NCI-H2081 (cell line): ENCODE results near the gene TMTC4.

Experiments
- DNase-seq, 2 experiments: peaks; one replicate each; lab custom pipeline; 2025; lab: John Stamatoyannopoulos, UW

TMTC4 gene

DNA sequence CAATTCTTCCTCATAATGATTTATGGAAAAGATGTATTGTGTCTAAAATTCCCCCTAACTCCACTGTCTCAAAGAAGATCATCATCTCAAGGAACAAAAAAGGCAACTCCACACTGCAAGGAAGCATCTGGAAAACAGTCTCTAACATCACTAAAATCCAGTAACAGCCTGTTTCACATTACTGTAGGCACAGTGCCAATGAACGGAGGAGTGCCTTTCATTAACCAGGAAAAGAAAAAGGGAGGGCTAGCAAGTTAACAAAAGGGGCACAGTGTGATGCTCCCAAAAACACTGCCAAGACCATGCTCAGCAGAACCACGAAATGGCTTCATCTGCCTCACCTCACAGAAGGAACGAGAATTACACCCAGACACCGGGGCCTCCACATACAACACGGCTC lies 8.5 kb downstream of the TMTC4 start:
- peak; percentile 50 to 79 for DNase-seq

DNA sequence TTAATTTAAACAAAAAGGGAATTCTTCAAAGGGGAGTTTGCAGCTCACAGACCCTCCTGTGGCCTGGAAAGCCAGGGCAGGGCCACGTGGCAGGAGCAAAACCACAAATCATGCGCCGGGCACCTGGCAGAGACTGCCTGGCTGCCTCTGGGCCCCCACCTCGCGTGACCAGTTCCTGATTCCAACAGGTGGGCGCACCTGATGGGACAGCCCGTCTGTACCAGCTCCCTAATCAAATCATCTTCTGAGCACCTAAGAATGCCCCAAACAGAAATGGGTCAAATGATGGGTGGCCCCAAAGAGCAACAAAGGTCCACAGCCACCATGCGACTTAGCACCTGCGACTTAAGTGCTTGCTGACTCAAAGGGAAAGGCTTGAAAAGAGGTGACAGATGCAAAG lies 9.2 kb downstream of the TMTC4 start:
- DNase-seq, result no peak

DNA sequence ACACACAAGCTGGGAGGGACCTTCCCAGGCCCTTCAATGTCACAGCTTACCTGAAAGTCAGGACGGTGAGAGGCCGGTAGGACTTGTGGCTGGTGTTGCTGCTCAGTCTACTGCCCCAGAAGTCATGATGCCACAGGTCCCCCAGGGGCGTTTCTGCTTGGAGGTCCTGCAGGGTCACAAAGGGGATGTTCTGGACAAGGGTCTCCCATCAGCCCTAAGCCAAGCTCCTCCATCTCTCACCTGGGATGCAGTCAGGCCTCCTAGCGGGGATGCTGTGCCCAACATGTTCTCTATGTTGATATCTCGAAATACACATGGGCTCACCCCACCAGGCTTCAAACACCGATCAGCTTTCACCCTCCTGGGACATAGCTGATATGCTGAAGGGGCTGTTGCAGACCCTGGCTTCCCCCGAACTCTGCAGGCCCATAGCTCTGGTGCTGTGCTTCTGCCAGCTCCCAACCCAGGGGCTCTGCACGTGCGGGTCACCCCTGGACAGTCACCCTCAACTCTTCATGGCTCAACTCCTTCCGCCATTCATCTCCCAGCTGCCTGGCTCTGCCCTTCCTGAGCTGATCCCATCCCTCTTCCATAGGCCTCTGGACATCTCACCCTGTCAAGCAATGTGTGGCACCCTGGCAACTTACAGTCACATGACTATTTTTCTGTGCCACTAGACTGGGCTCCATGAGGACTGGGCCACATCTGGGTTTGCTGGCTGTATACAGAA lies 10.3 kb downstream of the TMTC4 start:
- no peak for DNase-seq

DNA sequence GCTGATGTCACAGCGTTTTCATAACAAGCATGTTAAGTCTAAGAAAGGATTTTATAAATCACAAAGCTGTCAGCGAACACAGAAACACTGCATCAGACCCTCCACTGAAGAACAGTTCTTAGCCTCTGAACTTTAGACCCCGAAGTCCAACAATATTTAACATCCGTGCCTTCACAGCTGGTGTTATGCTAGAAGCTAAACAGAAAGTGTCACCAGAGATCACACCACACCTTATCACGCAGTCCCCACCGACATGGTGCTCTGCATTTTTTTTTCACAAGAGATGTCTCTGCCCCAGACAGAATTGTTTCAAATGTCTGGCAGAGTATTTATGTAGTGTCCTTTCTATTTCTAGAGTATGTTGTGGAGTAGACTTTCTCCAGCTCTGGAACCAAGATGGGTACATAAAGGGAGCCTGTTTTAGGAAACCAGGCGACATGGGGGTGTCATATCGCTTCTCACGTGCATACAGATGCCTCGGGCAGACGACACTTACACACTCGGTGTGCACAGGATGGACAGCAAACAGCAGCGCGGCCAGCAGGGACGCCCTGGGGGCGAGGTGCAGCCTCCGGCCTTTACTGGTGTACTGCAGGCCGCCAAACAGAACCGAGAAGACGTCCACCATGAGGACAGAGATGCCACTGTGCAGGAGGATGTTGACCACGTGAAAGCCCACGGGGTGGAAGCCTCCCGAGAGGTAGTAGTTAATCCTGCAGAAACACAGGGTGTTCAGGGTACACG lies 12.0 kb downstream of the TMTC4 start:
- DNase-seq, result no peak

DNA sequence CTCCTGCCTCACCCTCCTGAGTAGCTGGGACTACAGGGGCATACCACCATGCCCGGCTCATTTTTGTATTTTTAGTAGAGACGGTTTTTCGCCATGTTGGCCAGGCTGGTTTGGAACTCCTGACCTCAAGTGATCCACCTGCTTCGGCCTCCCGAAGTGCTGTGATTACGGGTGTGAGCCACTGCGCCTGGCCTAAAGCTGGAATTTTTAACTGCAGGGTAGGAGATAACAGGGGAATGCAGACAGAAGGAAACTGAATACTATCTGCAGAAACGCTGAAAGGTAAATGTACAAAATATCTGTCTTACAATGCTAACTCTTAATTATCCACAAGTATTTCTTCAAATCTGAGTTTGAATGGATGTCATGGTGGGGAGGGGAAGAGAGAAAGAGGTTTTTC lies 13.8 kb downstream of the TMTC4 start:
- no peak for DNase-seq

DNA sequence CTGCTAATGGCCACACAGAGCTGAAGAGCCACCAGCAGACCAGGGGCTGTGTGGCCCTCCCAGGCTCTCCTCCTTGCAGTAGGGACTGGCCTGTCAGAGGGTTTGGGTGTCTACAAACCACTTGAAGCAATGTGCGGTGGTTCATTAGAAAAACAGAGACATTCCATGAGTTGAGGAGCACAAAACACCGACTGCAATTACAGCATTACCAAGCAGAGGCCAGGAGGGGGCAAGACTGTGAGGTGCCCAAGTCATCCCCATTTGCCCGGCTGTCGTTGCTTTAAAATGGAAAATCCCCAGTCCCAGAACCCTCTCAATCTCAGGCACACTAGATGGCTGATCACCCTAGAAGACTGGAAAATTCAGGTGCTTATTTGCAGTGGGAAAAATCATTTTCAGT lies 15.0 kb downstream of the TMTC4 start:
- DNase-seq, result no peak

DNA sequence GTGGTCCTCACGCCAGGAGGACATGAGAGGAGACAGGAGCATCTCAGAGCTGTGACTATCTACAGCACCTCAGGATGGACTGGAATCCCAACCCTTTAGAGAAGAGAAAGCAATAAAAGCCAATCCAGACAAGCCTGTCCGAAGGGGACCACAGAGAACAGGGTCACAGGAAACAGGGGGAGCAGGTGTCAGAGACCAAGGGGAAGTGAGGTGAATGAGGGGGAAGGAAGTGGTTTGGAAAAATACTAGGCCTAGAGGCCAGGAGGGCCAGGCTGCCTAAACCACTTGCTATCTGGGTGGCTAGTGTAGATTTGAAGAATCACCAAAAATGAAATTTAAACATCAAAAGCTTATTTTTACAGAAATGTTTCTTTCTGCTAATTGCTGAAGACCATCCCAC lies 16.2 kb downstream of the TMTC4 start:
- DNase-seq, result no peak

DNA sequence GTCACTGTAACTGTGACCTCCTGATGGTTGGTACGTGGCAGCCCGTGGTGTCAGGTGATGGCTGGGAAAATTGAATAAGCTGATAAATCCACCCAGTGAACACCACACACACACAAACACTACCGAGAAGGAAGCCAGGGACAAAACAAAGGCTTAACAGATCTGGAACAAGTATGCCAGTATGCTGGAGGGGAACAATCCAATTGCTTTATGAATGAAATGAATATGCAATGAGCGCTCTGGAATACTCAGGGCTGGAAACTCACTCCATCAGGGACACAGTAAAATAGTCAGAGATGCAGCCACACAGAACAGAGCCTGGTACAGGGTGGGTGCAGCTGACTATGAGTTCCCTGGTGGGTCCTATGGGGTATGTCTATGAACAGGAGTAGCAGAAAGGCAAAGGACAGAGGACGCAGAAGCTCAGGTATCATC lies 16.7 kb downstream of the TMTC4 start:
- no peak for DNase-seq

DNA sequence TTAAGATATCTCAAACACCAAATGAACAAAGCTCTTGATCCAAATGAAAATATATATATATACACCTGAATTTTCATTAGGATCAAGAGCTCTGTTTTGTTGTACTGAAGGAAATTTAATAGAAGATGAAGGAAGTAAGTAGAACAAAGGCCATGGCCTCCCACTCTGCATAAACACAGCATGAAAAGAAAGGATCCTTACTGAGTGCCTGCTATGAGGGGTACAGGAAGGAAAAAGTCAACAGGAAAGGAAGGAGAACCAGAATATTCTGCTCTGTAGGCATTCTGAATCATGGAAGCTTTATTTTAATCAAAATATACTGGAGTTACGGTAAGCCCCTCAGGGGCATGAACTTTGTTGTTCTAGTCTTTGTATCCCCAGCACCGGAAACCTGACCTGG lies 22.1 kb downstream of the TMTC4 start:
- no peak for DNase-seq

DNA sequence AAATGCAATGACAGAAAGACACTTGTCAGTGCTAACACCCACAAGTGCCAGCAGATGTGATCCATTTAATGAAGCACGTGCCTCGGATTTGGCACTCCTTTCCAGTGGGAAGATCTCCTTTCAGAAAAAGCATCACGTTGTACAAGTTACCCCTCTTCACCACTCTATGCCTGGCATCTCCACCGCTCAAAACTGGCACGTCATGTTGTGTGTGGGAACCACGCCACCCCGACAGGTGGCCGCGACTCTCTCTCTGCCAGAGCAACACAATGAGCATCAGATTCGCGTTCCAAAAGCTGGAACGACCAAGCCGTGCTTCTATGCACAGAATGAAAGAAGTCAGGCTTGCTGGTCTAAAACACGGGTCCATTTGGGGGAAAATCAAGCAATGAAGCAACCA lies 24.3 kb downstream of the TMTC4 start:
- DNase-seq, result peak; percentile 61 to 84

DNA sequence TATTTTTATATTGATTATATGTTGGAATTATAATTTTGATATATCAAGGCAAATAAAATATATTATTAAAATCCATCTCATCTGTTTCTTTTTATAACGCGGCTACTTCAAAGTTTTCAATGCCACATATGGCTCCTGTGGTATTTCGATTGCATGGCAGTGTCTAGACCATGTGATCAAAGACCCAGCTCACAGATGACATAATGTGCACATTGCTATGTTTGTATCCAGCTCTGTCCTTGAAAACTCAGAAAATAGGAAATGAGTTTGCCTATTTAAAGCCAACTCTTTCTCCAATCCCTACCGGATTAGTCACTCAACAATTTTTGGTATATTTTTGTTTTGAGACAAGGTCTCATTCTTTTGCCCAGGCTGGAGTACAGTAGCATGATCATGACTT lies 26.2 kb downstream of the TMTC4 start:
- no peak for DNase-seq

DNA sequence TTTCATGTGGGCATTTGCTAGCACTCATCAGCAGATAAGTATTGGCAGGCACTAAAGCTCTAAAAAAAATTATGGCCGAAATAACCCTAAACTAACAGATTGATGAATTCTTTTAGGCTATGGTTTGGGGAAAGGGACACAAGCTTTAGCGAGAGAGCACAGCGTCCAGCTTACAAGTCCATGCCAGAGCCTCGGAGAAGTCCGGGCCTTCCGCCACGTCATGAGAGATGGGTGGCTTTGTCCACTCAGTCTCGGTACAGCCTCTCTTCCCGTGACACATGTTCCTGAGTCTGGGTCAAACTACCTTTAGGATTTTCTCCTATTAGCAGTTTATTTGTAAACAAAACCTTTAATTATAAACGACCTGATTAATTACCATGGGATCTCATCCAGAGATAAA lies 27.7 kb downstream of the TMTC4 start:
- no peak for DNase-seq

DNA sequence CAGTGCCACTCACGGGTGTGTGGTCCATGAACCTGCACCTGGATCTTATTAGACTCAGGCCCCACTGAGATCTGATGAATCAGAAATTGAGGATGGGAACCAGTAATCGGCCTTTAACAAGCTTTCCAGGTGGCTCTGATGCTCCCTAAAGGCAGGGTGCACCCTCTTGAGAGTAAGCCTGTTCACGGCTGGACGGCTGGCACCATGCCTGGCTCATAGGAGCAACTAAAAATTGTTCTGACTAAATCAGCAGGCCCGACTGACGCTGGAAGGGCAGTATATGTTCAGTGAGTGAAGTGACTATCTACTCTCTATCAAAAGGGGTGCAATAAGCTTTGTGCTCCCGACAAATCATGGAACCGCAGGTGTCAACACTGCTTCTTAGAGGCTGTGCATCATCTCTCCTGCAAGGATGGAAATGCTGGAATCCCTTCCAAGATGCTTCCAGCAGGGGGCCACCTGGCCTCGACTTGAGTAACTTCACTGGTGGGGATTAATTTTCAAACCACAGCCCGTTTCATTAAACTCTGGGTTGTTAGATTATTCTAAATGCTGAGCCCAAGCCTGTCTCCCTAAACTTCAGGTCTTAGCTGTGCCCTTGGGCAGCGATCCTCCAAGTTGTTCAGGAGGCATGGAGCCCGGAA lies 28.4 kb downstream of the TMTC4 start:
- peak; percentile 70 to 89 for DNase-seq

DNA sequence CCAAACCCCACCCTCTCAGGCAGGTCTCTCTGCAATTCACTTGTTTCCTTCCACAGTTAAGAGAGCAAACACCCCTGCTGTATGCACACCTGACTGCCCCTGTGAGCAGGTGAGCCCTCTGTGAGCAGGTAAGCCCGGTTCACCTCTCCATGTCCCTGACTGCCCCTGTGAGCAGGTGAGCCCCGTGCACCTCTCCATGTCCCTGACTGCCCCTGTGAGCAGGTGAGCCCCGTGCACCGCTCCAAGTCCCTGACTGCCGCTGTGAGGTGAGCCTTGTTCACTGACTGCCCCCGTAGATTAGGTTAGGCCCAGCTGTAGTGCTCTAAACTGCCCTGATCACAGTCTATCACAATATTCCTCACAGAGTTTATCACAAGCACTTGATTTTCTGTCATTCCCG lies 29.2 kb downstream of the TMTC4 start:
- peak; percentile 85 to 95 for DNase-seq

DNA sequence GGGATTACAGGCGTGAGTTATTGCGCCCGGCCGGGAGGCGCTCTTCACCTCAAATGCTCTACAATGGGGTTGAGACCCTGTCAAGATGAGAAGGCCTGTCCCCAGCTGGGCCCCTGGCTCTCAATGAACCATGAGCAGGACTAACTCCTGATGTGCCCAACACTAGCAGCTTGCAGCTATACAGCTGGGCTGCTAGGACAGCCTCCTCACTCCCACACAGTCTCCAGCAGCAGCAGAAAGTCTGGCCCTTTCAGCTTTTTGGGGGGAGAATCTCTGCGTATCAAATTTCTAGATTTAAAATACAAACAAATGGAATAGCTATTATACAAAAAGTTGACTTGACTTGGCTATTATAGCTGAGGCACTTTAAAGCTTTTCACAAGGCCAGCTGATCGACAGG lies 30.2 kb downstream of the TMTC4 start:
- peak; percentile 11 to 34 for DNase-seq

DNA sequence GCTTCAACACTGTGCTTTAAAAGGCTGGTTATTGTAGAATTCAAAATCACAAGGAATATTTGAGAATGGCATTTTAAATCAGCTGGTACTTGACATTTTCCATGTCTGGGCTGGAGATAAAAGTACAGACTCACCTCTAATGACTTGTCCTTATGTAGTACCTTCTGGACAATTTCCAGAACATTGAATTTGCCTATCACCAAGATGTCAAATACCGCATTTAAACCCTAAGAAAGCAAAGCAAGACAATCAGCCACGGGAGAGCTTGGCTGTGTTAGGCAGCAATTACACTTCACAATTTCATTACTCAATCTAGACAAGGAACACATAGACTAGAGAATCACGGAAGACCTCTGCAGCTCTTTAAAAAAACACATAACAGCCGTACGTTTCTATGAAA lies 36.8 kb downstream of the TMTC4 start:
- DNase-seq, result peak in 1 of 2 experiments; percentile 31

DNA sequence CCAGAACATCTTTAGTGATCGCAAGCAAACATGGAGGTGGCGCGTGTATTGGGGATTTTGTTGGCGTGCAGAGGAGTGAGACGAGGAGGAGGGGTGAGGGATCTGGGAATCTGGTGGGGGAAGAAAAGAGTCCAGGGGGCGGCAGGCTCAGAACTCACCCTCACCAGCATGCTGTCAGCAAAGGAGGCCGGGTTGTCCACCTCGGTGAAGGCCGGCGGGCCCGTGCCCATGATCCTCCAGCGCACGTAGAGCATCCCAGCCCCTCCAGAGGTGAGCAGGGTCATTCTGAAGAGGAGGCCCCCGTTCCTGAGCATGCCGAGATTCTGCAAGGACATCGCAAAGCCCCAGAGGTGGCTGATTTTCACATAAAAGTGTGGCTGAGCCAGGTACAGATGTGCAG lies 37.2 kb downstream of the TMTC4 start:
- no peak for DNase-seq

DNA sequence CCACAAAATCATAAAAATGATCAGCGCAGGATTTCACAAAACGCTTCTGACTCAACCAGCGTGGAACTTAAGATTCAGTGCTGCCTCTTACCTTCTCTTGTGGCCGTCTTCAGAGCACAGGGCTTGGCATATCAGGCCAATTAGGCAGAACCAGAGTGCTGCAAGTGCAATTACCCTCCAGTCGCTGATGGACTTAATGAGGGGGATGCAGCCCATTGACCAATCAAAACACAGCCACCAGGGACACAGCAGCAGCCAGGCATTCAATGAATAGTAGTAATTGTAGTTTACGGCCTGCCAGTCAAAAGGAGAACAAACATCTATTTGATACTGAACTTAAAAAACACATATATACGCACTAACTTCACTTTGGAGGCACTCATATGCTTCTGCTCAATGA lies 38.2 kb downstream of the TMTC4 start:
- peak; percentile 73 to 94 for DNase-seq

DNA sequence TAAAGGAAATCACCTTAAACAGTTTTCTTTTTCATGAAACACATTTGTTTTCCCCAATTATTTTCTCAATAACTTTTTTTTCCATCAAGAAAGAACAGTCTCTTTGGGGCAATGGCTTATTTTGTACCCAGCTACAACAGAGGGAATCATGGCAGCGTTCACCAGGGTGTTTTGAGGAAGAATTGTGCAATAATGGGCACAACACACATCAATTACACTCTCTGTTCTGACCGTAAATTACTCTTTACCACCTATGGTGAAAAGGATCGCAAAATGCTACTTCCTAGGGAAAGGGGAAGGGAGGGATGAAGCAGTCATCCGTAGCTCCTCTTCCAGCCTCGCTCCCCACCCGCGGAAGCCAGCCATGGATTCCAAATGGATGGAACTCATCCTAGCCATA lies 38.6 kb downstream of the TMTC4 start:
- peak; percentile 61 to 81 for DNase-seq

DNA sequence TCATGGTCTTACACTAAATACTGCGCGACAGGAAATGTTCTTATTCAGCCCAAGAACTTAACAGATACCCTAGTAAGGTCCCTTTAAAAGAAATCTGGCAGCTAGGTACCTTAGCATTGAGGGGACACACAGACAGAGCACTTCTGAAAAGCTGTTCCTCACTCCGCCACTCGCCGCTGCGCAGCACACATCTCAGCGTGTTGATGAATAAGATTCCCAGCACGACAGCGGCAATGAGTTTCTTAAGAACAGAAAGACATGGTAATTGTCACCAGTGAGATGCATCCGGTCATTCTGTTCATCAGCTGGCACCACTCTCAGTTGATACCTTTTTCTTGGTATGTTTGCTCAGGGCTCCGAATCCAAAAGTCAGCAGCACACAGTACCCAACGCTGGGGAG lies 39.9 kb downstream of the TMTC4 start:
- no peak for DNase-seq

DNA sequence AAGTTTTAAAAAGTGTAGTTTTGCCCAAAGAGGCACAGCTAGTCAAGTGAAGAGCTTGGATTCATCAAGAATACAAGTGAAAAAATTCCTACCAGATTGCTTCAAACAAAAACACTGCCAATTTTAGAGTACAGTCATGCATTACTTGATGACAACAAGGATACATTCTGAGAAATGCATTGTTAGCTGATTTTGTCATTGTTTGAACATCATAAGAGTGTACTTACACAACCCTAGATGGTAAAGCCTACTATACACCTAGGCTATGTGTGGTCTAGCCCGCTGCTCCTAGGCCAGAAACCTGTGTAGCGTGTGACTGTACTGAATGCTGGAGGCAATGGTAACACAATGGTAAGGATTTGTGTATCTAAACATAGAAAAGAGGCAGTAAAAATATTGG lies 41.1 kb downstream of the TMTC4 start:
- DNase-seq, result no peak

DNA sequence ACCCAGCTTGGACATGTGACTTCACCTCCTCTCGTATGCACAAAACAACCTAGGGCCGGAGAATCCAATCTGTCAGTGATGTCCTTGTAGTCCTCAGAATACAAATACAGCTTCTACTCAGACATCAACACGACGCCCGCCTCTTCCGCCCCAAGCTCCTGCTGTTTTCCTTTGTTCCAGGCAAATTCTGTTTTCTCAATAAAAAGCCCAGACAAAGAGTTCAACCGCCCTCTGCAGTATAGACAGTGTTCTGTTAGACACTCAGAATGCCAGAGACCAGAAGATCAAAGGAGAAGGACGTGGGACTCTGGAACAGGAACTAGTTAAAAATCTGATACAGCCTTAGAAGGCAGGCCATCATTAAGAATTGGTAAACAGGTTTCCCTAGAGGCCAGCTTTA lies 44.0 kb downstream of the TMTC4 start:
- peak; percentile 69 to 93 for DNase-seq

DNA sequence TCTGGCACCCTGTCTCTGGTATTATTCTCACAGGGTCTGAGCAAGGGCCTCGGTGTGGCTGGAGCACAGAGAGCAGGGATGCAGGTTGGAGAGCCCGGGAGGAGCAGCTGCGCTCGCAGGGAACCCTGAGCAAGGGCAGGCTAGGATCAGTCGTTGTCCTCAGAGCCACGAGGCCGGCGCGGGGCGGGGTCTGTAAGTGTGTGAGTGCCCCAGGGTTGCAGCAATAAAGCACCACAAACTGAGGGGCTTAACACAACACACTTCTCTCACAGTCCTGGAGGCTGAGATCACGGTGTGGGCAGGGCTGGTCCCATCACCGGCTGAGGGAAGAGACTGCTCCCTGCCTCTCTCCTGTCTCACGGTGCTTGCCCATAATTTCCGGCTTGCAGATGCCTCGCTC lies 47.5 kb downstream of the TMTC4 start:
- no peak for DNase-seq
